Measurements from ENCODE around the gene ARG2.

Gene ARG2

DNA sequence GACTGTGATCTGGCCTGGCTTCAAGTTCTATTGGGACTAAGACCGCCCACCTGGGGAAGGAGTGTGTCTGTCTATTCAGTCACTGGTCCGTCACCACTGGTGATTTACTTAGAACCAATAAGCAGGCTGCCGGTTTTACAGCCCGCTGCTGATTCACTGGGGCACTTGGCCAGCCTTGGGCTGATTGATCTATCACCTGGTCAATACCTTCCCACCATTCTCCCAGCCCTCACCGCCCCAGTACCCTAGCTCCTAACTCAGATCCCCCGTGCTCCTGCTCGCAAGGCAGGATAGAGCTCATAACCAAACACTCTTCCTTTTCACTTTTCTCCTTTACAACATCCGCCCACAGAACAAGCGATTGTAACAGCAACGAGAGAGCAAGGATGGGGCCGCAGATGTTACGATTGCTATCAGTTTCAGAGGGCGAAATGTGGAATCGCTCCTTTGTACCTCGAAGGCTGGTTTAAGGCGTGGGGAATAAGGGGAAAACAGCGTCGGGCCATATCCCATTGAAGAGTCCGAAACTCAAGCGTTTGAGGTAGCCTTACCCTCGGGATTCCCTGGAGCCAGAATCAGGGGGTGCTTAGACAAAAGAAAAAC lies 75.2 kb downstream of the ARG2 start:
- DNase-seq = peak; percentile 49

DNA sequence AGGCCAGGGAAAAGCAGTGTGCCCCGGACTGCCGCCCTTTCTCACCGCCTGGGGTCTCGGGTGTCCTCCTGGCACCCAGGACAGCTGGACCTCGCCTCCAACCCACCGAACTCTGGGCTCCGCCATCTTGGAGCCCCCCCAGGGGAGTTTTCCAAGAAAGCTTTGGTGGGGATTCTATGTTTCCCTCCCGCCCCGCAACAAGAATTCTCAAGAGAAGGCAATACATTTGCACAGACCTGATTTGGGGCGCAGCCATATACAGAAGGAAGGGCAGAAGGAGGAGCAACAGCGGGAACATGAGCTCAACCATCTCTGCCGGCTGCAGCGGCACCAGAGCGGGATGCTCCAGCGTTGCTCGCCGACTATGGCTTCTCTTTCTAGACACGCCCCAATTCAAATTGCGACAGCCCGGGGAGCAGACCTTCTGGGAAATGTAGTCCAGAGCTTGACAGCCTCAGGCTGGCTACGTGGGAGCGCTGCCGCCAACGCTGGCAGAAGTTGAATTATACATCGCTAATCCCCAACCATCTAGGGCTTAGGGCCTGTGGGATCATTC lies 75.8 kb downstream of the ARG2 start, which contains the start of gene RDH11:
RDH11 (minus strand) TSS at position 371 of the 556 bp plus-strand sequence; CDS start at position 310, 61 bp downstream.
- DNase-seq = peak; percentile 72

DNA sequence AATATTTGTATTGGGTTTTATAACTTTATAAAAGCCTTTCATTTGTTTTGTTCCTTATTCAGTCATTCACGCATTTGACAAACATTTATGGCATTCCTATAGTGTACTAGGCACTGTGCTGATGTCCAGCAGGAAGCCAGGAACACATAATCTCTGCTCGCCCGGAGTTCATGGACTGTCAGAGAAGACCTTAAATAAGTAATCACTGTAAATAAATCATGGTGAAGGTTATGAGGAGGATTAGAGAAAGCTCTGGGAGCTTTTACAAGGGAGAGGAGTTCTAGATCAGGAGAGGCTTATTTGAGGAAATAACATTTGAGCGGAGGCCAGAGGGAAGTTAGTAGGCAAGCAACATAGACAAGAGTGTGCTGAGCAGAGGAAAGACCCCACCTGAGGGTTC lies 77.3 kb downstream of the ARG2 start:
- DNase-seq = no peak

DNA sequence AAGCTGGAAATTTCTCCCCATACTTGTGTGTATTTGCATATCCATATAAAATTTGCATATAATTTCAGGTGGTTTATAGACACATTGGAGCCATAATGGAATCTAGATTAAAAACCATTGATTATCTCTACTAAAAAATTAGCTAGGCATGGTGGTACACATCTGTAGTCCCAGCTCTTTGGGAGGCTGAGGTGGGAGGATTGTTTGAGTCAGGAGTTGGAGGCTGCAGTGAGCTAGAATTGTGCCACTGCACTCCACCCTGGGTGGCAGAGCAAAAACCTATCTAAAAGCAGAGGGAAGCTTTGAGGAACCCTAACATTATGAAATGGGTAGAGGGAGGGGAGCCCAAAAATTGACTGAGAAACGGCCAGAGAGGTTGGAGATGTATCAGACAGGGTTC lies 78.5 kb downstream of the ARG2 start:
- DNase-seq = no peak
